Dedifferentiated amniotic fluid mesenchymal stem cell (primary cell): ENCODE results near the gene GPR146.
A peak's percentile ranks its signal among the peaks of the same experiment; 100 is the strongest.
"Not testable (repeated sequence)": the region's sequence is repeated elsewhere in the genome, so short reads cannot be mapped to it uniquely, and the experiment has no call there.

Source experiments
- DNase-seq: peaks from one replicate; pipeline ENCODE4 v3.0.0-alpha.2; 2016; ENCODE audit errors: extremely low spot score

Gene GPR146

GRCh38 chr7:1058311-1058710, 14.0 kb downstream of the GPR146 start:
- DNase-seq: no peak

GRCh38 chr7:1058821-1059199, 14.5 kb downstream of the GPR146 start:
- DNase-seq: no peak

- no peak for DNase-seq
Observed at GRCh38 chr7:1059200-1060091, 15.1 kb downstream of the GPR146 start.

GRCh38 chr7:1060315-1061072, 16.1 kb downstream of the GPR146 start:
- DNase-seq: no peak

GRCh38 chr7:1061180-1061579, 16.8 kb downstream of the GPR146 start:
- no peak for DNase-seq

GRCh38 chr7:1062296-1063294, 18.2 kb downstream of the GPR146 start:
- DNase-seq: no peak

- no peak for DNase-seq
Observed at GRCh38 chr7:1063361-1063760, 19.0 kb downstream of the GPR146 start.

- DNase-seq: no peak
Observed at GRCh38 chr7:1064581-1064980, 20.2 kb downstream of the GPR146 start.

GRCh38 chr7:1065263-1065584, 20.9 kb downstream of the GPR146 start:
- no peak for DNase-seq

- DNase-seq: peak; percentile 49
Observed at GRCh38 chr7:1065585-1066241, 21.4 kb downstream of the GPR146 start.

- DNase-seq: no peak
Observed at GRCh38 chr7:1066242-1066588, 21.9 kb downstream of the GPR146 start.

GRCh38 chr7:1068013-1068412, 23.7 kb downstream of the GPR146 start:
- no peak for DNase-seq

GRCh38 chr7:1068619-1069018, 24.3 kb downstream of the GPR146 start:
- no peak for DNase-seq

- no peak for DNase-seq
Observed at GRCh38 chr7:1070544-1071011, 26.2 kb downstream of the GPR146 start.

GRCh38 chr7:1071731-1072254, 27.4 kb downstream of the GPR146 start:
- DNase-seq: no peak

- no peak for DNase-seq
Observed at GRCh38 chr7:1073142-1073977, 29.0 kb downstream of the GPR146 start.

- DNase-seq: not testable (repeated sequence)
Observed at GRCh38 chr7:1074018-1074417, 29.7 kb downstream of the GPR146 start.

- no peak for DNase-seq
Observed at GRCh38 chr7:1074593-1075431, 30.5 kb downstream of the GPR146 start.
